ENCODE data around the gene PCNA. TPM values are rescaled to one million over a fixed set of nuclear protein-coding genes. Genes with fewer than 3 reads are reported as not detected.
"Not testable (repeated sequence)": the region's sequence is repeated elsewhere in the genome, so short reads cannot be mapped to it uniquely, and the experiment has no call there.

Gene PCNA
- polyA plus RNA-seq, 3 donors: 171 to 204 (median 200) TPM

DNA sequence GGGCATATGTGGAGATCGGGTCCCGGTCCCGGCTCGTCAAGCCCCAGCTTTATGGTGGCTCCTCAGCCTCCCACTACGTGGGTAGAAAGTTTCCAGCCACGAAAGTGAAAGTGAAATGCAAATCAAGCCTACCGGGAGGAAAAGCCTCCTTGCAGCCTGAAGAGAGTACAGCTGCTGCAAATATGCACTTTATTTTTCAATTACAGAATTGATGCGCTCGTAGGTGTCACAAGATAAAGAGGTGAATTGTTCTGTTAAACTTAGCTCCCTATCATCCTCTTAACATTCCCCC is 373 bp upstream of the PCNA start:
- no peak for DNase-seq (ENCODE audit: extremely low read depth in 1 of 11, low read depth in 9 of 11, low spot score in 4 of 11)

DNA sequence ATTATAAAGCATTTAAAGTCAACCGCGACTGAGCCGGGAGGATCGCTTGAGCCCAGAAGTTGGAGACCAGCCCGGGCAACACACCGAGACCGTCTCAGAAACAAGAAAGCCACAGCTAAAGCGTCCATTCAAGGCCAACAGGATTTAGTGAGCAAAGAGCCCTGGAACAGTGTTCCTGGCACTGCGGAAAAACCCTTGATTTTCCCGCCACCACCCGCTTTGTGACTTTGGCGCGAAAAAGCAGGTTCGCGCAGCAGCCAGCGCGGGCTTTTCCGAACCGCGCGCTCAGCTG is 669 bp downstream of the PCNA start:
- DNase-seq (ENCODE audit: extremely low read depth in 1 of 11, low read depth in 9 of 11, low spot score in 4 of 11): no peak

DNA sequence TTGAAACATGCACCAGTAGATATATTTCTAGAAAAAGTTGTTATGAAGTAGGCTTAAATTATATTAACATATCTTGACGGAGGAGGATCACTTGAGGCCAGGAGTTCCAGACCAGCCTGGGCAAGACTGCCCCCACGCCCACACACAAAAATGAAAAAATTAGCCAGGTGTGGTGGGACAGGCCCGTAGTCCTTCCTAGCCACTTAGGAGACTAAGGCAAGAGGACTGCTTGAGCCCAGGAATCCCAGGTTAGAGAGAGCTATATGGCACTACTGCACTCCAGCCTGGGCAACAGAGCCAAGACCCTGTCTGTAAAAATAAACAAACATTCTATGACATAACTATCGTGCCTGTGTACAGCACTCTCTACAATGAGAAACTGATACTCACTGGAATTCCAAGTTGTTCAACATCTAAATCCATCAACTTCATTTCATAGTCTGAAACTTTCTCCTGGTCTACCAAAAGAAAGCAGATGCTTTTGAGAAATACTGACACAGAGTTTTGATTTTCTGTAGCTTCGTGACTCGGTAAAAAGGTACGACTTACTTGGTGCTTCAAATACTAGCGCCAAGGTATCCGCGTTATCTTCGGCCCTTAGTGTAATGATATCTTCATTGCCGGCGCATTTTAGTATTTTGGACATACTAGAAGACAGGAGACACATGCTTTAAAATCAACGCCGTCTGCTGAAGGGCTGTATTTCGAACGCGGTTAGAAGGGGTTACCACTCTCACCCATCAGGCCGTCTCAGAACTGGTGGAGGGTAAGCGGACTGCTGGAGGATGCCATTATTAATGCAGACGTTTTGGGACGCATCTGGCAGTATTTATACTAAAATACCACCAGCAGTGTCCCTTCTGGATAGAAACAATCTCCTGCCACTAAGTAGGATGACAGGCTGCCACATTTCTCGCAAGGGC is 1.3 kb downstream of the PCNA start:
- DNase-seq (ENCODE audit: extremely low read depth in 1 of 11, low read depth in 9 of 11, low spot score in 4 of 11): no peak

DNA sequence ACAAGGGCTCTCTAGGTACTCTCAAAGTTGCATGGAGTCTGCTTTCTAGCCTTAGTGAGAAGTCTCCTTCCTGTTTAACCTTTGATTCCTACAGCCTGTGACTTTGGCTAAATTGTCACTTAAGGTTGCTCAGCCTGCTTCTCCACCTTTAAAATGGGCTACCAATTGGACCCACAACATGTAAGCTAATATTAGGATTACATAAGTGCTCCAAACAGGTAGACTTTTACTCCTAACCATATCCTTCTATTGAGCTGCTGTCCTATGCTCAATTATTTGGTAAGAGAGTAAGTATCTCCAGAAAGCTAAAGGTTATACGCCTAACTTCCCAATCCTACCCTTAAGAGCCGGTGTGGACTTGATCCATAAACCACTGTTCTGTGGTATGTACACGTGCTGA is 2.9 kb downstream of the PCNA start:
- DNase-seq (ENCODE audit: extremely low read depth in 1 of 11, low read depth in 9 of 11, low spot score in 4 of 11): no peak

DNA sequence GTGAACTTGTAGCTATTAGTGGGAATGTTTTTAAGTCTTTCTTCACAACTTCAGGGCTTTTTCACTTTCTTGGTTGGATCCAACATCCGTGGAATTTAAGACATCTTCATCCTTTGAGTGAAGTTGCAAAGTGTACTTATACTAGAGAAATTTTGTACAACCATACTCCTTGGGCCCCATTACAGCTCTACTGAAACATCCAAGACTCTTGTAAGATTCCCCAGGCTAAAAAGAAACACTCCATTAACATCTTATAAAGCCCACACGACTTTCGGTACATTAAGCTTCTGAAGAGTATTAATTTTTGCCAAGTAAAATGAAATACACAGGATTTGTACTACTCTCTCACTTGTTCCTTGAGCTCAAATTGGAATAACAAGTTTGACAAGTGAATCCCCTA is 5.4 kb downstream of the PCNA start:
- DNase-seq (ENCODE audit: extremely low read depth in 1 of 11, low read depth in 9 of 11, low spot score in 4 of 11): no peak

DNA sequence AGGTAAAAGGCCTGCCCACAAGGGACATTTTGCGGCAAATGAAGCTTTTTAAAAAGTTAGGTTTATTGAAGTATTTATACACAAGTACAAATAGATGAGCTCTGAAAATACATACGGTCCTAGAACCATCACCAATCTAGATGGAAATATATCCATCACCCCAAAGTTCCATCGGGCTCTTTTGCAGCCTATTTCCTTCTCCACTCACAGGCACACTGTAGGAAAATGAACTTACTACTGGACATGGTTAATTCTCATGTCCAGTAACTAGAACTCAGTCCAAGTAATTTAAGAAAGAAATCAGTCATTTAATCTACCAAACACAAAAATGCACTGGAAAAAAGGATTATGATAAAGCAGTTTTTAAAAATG is 6.2 kb downstream of the PCNA start:
- DNase-seq (ENCODE audit: extremely low read depth in 1 of 11, low read depth in 9 of 11, low spot score in 4 of 11): no peak

DNA sequence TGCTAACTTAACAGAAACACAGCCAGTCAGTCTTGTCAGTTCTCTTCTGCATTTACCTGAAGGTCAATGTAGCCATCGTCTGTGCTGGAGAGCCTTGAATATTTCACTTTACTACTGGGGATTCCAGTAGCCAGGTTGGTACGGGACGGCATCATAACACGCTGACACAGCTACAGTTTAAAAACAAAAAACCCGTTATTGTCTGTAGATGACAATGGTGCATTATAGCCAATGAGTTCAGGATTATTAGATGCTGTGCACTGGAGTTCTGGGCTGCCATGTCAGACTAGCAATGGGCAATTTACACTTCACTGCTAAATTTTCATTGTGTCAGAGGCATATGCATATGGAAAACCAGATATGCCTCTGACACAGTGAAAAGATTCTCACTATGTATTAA is 10.5 kb downstream of the PCNA start:
- no peak for DNase-seq (ENCODE audit: extremely low read depth in 1 of 11, low read depth in 9 of 11, low spot score in 4 of 11)

DNA sequence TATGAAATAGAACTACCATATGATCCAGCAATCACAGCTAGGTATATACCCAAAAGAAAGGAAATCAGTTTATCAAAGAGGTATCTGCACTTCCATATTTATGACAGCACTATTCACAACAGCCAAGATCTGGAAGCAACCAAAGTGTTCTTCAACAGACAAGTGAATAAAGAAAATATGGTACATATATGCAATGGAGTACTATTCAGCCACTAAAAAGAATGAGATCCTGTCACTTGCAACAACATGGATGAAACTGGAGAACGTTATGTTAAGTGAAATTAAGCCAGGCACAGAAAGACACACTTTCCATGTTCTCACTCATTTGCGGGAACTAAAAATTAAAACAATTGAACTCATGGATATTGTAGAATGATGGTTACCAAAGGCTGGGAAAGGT is 15.3 kb downstream of the PCNA start:
- no peak for DNase-seq (ENCODE audit: extremely low read depth in 1 of 11, low read depth in 9 of 11, low spot score in 4 of 11)

DNA sequence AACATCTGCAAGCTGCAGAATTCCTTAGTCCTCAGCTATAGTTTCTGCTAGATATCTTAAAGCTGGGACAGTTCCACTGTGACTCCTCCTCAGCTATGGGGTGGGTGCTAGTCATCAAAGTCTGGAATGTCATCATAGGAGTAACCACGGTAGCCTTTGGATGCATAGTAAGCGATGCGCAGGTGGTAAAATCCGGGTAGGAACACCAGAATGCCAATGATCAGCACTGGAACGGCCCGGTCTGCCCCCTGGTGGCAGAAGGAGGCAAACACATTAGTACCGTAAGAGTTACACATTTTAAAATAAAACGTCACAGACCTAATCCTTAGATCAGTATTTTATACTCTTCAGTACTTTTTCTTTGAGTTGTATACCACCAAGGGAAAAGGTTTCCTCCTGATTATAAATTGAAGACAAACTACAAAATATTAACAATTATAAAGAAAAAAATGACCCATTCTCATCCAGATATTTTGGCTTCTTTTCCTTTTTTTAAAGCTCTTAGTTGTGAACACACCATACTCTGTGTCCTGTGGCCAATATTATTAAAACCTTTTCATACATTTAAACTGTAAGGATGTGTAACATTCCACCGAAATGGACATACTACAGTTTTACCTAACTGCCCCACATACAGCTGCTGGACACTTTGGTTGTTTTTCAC is 18.9 kb downstream of the PCNA start:
- DNase-seq (ENCODE audit: extremely low read depth in 1 of 11, low read depth in 9 of 11, low spot score in 4 of 11): peak in 5 of 11 donors; percentile 19 to 46 (median 41)

DNA sequence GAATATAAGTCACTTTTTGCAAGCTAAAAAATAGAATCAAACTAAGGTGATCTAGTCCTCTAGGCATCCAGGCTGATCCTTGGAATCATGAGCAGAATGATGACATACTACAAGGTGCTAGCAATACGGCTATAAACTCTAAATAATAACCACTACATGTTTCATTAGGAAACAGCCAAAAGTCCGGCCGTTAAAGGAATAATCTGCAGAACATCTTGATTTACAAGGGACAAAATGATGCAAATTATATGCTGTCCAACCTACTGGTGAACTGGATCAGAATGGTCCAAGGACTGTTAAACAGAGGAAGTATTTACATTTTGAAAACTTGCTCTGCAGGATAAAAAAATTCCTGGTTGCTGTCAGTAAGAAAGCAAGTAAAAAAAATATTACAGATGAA is 19.8 kb downstream of the PCNA start:
- DNase-seq (ENCODE audit: extremely low read depth in 1 of 11, low read depth in 9 of 11, low spot score in 4 of 11): not testable (repeated sequence)

DNA sequence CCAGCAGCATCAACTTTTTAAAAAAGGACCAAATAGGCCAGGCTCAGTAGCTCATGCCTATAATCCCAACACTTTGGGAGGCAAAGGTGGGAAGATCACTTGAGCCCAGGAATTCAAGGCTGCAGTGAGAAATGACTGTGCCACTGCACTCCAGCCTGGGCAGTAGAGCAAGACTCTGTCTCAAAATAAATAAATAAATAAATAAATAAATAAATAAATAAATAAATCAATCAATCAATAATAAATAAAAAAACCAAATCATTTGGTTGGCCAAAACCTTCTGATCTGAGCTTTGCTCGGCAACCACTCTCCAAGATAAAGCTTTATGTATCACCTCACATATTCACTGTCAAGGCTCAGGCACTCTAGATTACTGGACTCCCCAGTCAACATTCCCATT is 20.7 kb downstream of the PCNA start:
- DNase-seq (ENCODE audit: extremely low read depth in 1 of 11, low read depth in 9 of 11, low spot score in 4 of 11): not testable (repeated sequence)

DNA sequence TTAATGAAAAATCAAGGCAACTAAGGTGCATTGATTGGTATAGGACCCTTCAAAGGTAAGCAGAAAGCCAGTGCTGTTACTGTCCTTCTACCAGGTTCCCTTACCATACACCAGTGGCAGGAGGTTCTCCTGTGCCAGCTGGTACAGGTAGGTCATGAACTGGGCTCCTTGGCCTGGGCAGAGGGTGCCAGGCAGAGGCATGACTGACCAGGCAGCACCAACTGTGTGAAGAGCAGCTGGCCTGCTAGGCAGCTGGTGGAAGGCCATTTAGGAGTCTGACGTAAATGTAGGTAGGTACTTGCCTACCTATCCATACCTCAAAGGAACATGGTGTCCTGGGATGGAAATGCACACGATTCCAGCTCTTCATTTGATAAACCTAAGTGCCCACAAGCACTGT is 23.3 kb downstream of the PCNA start:
- no peak for DNase-seq (ENCODE audit: extremely low read depth in 1 of 11, low read depth in 9 of 11, low spot score in 4 of 11)

DNA sequence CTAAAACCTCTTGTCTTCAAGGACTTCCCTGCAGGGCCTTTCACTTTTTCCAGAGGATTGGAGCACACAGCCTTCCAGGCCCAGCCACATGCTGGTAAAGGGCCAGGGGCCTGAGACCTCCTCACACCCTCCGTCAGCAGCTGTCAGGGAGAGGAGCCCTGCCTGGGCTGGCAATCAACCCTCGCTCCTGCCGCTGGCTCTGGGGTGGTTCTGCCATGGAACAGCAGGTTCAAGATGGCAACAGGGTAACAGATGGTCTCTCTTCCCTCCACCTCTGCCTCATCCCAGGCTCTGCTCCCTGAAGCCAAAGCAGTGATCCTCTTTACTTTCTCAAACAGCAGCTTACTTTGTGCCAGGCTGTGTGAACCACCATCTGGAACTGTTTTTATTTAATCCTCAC is 23.8 kb downstream of the PCNA start:
- DNase-seq (ENCODE audit: extremely low read depth in 1 of 11, low read depth in 9 of 11, low spot score in 4 of 11): no peak

DNA sequence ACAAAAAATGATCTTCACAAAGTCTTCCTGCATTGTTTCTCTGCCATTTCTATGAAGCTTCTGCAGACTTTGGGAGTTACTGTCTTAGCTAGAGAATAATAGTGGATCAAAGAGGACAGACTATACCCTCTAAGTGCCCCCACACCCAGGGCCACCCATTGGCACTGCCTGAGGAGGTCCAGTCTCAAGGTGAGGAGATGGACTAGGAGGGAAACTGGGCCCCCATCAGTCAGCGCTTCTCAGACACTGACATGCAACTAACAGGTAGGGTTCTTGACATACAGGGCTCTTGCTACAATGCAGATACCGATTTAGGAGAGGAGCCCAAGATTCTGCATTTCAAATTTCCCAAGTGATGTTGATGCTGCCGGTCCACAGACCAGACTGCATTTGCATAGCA is 24.3 kb downstream of the PCNA start:
- no peak for DNase-seq (ENCODE audit: extremely low read depth in 1 of 11, low read depth in 9 of 11, low spot score in 4 of 11)

DNA sequence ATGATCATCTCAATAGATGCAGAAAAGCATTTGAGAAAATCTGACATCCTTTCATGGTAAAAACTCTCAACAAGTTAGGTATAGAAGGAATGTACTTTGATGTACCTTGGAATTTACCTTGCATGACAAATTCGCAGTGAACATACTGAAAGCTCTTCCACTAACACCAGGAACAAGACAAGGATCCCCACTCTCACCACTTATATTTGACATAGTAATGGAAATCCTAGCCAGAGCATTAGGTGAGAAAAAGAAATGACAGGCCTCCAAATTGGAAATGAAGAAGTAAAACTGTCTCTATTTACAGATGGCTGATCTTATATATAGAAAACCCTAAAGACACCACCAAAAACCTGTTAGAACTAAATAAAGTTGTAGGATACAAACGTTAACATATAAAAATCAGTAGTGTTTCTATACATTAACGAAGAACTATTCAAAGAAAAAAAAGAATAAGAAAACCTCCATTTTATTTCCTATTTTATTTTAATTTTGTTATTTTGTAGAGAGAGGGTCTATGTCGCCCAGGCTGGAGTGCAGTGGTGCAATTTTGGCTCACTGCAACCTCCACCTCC is 26.9 kb downstream of the PCNA start:
- DNase-seq (ENCODE audit: extremely low read depth in 1 of 11, low read depth in 9 of 11, low spot score in 4 of 11): no peak

DNA sequence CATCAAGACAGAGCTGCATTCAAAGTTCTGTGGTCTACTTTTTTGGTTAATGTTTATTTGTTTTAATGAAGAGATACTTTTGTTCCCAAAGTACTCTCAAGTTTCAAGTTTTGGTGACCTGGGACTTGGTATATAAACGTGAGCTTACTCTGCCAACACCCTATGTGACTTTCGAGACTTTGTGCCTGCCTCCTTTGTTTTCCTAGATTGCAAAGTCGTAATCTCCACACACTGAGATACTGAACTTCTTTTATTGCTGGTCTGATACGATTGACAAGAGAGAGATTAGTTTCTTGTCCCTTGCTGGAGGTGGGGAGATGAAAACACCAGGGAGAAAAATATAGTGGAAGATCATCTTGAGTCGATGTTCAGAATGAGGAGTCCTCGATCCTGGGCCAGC is 27.9 kb downstream of the PCNA start:
- DNase-seq (ENCODE audit: extremely low read depth in 1 of 11, low read depth in 9 of 11, low spot score in 4 of 11): no peak

DNA sequence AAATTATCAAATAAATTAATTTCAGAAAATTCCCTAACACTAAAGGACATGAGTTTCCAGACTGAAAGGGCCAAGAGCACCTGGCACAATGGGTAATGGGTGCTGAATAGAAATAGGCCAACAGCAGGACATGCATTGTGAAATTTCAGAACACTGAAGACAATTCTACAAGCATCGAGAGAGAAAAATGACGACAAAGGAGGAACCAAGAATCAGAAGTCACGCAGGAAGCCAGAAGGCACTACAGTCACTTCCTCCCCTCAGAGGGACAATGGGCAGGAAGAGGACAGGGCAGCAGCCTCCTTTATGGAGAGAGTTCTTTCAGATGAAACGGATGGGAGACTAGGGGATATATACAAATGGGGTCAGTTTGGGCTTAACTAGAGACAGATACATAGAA is 29.6 kb downstream of the PCNA start:
- no peak for DNase-seq (ENCODE audit: extremely low read depth in 1 of 11, low read depth in 9 of 11, low spot score in 4 of 11)

DNA sequence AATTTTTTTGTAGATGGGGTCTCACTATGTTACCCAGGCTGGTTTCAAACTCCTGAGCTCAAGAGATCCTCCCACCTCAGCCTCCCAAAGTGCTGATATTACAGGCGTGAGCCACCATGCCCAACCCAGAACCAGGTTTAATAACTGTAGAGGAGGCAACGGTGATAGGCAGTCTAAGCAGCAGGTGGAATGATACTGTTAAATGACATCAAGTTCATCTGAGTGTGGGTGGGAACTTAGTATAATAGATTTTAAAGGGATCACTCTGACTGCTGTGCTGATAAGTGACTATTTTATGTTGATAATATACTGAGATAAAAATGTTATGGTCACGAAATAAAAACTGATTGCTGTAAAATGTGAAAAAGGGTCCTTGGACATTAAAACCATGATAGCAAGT is 31.1 kb downstream of the PCNA start:
- no peak for DNase-seq (ENCODE audit: extremely low read depth in 1 of 11, low read depth in 9 of 11, low spot score in 4 of 11)

DNA sequence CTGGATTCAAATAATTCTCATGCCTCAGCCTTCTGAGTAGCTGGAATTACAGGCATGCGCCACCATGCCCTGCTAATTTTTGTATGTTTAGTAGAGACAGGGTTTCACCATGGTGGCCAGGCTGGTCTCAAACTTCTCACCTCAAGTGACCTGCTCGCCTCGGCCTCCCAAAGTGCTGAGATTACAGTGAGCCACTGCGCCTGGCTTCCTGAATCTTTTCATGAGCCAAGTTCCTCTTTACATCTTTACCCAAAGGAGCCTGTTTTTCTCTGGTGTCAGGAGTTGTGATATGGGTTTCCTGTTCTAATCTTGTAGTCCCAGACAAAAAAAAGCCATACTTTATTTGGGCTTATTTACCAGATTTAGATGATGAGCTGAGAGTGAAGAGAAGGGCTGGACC is 34.4 kb downstream of the PCNA start:
- no peak for DNase-seq (ENCODE audit: extremely low read depth in 1 of 11, low read depth in 9 of 11, low spot score in 4 of 11)

DNA sequence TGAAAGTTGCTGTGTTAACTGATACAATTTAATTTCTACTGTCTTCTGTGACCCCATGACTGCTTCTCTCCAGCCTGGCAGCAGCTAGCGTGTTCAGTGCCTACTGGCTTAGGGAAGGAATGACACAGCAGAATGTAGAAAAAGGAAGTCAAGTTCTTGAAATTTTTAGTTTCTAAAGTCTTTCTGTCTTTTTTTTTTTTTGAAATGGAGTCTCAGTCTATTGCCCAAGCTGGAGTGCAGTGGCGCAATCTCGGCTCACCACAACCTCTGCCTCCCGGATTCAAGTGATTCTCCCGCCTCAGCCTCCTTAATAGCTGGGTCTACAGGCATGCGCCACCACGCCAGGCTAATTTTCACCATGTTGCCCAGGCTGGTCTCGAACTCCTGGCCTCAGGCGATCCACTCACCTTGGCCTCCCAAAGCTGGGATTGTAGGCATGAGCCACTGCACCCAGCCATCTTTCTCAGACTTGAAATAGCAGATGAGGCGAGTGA is 39.3 kb downstream of the PCNA start:
- DNase-seq (ENCODE audit: extremely low read depth in 1 of 11, low read depth in 9 of 11, low spot score in 4 of 11): no peak

All from renal cortex interstitium (tissue), 11 donors.